VCaP (cell line): ENCODE data around the gene FATE1.

Experiments used
- H3K27ac ChIP-seq: fragments of 450-650 bp; 2 replicates; pipeline ENCODE4 v1.5.1; 2017
- CTCF ChIP-seq: fragments of 450-650 bp; conservative IDR thresholded peaks from 2 replicates; pipeline ENCODE4 v1.5.1; 2017; ENCODE audit warnings: mild to moderate bottlenecking, moderate library complexity

Gene FATE1

GRCh38 chrX:151714362-151714761 is 1.5 kb upstream of the FATE1 start:
- no peak for TF ChIP-seq CTCF

GRCh38 chrX:151722241-151722846 is 6.5 kb downstream of the FATE1 start:
- TF ChIP-seq CTCF: no peak
- no peak overlapping the region for H3K27ac ChIP-seq

More at GRCh38 chrX:151714362-151714761, 1.5 kb upstream of the FATE1 start:
- H3K27ac ChIP-seq: no peak overlapping the region

- no peak for TF ChIP-seq CTCF
- H3K27ac ChIP-seq: no peak overlapping the region
These were observed 7.4 kb downstream of the FATE1 start for GRCh38 chrX:151723156-151723760.

- no peak for TF ChIP-seq CTCF
- no peak overlapping the region for H3K27ac ChIP-seq
These were observed 8.9 kb downstream of the FATE1 start for GRCh38 chrX:151724563-151725337.

- no peak for TF ChIP-seq CTCF
- H3K27ac ChIP-seq: no peak overlapping the region
These were observed 9.4 kb downstream of the FATE1 start for GRCh38 chrX:151725338-151725614.

GRCh38 chrX:151726751-151727150 is 10.9 kb downstream of the FATE1 start:
- H3K27ac ChIP-seq: no peak overlapping the region

More at GRCh38 chrX:151726751-151727150, 10.9 kb downstream of the FATE1 start:
- TF ChIP-seq CTCF: no peak
